ENCODE measurements around the gene TPRG1. TPM values are rescaled to one million over a fixed set of nuclear protein-coding genes. Genes with fewer than 3 reads are reported as not detected.

The TPRG1 gene
- total and polyA plus RNA-seq, 2 of the 8 experiments (the other 6 are each of a cell fraction or from before 2014, with no cell fraction given): 0.37 to 0.47 TPM

DNA sequence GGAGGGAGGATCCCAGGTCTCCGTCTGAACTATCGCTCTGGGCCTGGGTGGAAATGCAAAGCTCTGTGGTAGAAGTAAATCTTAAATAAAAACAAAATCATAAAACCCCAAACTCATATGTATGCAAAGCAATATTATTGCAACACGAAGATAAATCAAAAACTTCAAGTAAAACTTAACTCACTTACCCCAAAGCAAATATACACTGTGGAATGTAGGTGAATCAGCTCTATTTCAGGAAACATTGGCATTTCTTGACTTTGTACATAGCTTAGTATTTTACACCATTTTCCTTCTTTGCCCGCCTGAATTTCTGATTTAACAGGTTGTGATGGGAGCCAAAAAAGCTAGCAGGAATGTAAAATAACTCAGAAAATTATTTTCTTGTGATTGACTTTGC, 126.2 kb downstream of the TPRG1 start:
- Histone ChIP-seq H3K79me1 (ENCODE audit: low read depth, low read length) (no peaks in the 10 kb centered on the region), H2BK120ac (replicated peaks; ENCODE audit: low read depth, low read length) (no peak overlapping the region), H3K4ac (replicated peaks; ENCODE audit: insufficient read length, low read depth, low read length) (no peak overlapping the region), H2BK5ac (ENCODE audit: low read depth, low read length) (no peak overlapping the region), H3K9me3 (ENCODE audit: insufficient read depth in 2 of 2, low read depth in 1 of 2, low read length in 1 of 2) (no peaks in the 10 kb centered on the region), H4K8ac (ENCODE audit: extremely low read depth, insufficient read depth, low read length) (no peak overlapping the region), H4K5ac (ENCODE audit: insufficient read length, low read depth, low read length) (no peak overlapping the region), H2BK15ac (ENCODE audit: low read length) (no peak overlapping the region), H3K4me1 (replicated peaks in 1 of 4; ENCODE audit: control insufficient read depth in 3 of 4, insufficient read depth in 4 of 4, low read length in 3 of 4) (peaks cover 0 to 3% (median 1%) of the 10 kb centered on the region in 4 experiments; a peak in 2 of 7 replicates), H4K91ac (replicated peaks; ENCODE audit: insufficient read length, low read length) (no peak overlapping the region), H3K23me2 (ENCODE audit: low read depth, low read length) (no peaks in the 10 kb centered on the region; the same call in 1 of the 2 replicates), H3K18ac (ENCODE audit: extremely low read depth, low read length) (no peak overlapping the region; the same call in 1 of the 2 replicates), H3K56ac (replicated peaks; ENCODE audit: insufficient read length, low read depth, low read length) (no peak overlapping the region), H3K27ac (ENCODE audit: low read depth, low read length) (no peak overlapping the region), H3K4me2 (ENCODE audit: insufficient read depth in 1 of 2, low read depth in 2 of 2, low read length in 2 of 2) (no peak overlapping the region), H4K20me1 (replicated peaks in 1 of 2; ENCODE audit: control insufficient read depth in 1 of 2, insufficient read depth in 2 of 2, low read length in 2 of 2) (no peaks in the 10 kb centered on the region), H2AFZ (ENCODE audit: low read length) (no peak overlapping the region), H3K27me3 (replicated peaks in 1 of 4; ENCODE audit: control insufficient read depth in 3 of 4, extremely low read depth in 1 of 4, insufficient read depth in 3 of 4, low read length in 3 of 4) (no peaks in the 10 kb centered on the region), H3K79me2 (ENCODE audit: control insufficient read depth in 1 of 2, insufficient read depth in 2 of 2, low read length in 2 of 2) (no peaks in the 10 kb centered on the region), H3K4me3 (ENCODE audit: extremely low read depth in 1 of 4, insufficient read depth in 2 of 4, low read depth in 3 of 4, low read length in 4 of 4) (no peak overlapping the region), H3K36me3 (ENCODE audit: control insufficient read depth in 2 of 4, insufficient read depth in 4 of 4, low read length in 3 of 4) (no peaks in the 10 kb centered on the region; a peak in 1 of 8 replicates), H2BK12ac (ENCODE audit: low read depth, low read length) (no peak overlapping the region), H3K23ac (ENCODE audit: insufficient read length) (no peak overlapping the region), H2BK20ac (ENCODE audit: low read length) (no peak overlapping the region), H2AK5ac (ENCODE audit: low read depth, low read length) (no peak overlapping the region), H3K9ac (replicated peaks in 1 of 4; ENCODE audit: extremely low read depth in 1 of 4, low read depth in 3 of 4, low read length in 3 of 4) (no peak overlapping the region), H3K14ac (ENCODE audit: insufficient read length) (no peak overlapping the region)
- 92% methylated on average over 4 of the region's 4 CpGs; no CpG with 5 or more reads in 1 of the 2 experiments for WGBS, 2 experiments (ENCODE audit: extremely low coverage in 1 of 2, insufficient coverage in 1 of 2, insufficient read length in 1 of 2, insufficient replicate concordance in 2 of 2, low coverage in 1 of 2, low lambda C conversion rate in 2 of 2, missing lambda C conversion rate in 1 of 2)
- POLR2A ChIA-PET (ENCODE audit: partially characterized antibody): no interaction called here
- TF ChIP-seq, protein P1, sequence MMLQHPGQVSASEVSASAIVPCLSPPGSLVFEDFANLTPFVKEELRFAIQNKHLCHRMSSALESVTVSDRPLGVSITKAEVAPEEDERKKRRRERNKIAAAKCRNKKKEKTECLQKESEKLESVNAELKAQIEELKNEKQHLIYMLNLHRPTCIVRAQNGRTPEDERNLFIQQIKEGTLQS (IDR thresholded peaks at IDR 0.05; ENCODE audit: insufficient read depth, low read depth, low read length): no peak
- TF ChIP-seq HDAC6 (IDR thresholded peaks at IDR 0.05; ENCODE audit: low read depth, low read length) (no peak), NRF1 (IDR thresholded peaks at IDR 0.05; ENCODE audit: low read depth, low read length) (no peak), EZH2 (IDR thresholded peaks at IDR 0.05; ENCODE audit: low read depth, low read length, severe bottlenecking) (no peak), TAF7 (optimal IDR thresholded peaks at IDR 0.05; ENCODE audit: borderline replicate concordance, low read depth, low read length) (no peak), RAD21 (IDR thresholded peaks at IDR 0.05 in 1 of 2, conservative IDR thresholded peaks at IDR 0.05 in 1 of 2; ENCODE audit: low read depth in 2 of 2, low read length in 2 of 2) (no peak)
- TF ChIP-seq, protein P2, sequence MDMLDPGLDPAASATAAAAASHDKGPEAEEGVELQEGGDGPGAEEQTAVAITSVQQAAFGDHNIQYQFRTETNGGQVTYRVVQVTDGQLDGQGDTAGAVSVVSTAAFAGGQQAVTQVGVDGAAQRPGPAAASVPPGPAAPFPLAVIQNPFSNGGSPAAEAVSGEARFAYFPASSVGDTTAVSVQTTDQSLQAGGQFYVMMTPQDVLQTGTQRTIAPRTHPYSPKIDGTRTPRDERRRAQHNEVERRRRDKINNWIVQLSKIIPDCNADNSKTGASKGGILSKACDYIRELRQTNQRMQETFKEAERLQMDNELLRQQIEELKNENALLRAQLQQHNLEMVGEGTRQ (IDR thresholded peaks at IDR 0.05; ENCODE audit: low read length): no peak
- DNase-seq (ENCODE audit: low read depth in 1 of 2, low spot score in 2 of 2) (no peak), FAIRE-seq (no peak)
- CTCF ChIA-PET (ENCODE audit: partially characterized antibody): interaction anchor here (1.2 to 2.2 kb wide), 2 partner anchors 12 to 22 kb away, joined by 3 to 4 read pairs; no protein-coding TSS in a partner anchor

All from H1 (cell line).